IPS DF 4.7 (cell line): ENCODE data around the gene SRP68.

Experiments
- DNase-seq: peaks from one replicate; pipeline ENCODE4 v3.0.0-alpha.2; 2013; ENCODE audit warnings: low spot score; ENCODE audit errors: extremely low read depth

Gene SRP68

DNA sequence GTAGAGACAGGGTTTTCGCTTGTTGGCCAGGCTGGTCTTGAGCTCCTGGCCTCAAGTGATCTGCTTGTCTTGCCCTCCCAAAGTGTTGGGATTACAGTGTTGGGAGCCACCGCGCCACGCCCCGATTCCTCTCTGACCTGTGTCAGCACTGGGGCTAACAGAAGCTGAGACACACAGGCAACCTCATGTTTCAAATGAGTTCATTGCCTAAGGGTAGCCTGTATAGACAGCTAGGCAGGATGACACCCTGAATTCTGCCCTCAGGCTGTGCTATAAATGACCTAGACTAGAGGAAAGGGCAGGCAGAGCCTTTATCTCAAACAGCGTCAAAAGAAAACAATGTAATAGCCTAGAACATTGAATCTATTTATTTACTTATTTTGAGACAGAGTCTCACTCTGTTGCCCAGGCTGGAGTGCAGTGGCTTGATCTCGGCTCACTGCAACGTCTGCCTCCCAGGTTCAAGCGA is 74.0 kb downstream of the SRP68 start:
- DNase-seq, result no peak

DNA sequence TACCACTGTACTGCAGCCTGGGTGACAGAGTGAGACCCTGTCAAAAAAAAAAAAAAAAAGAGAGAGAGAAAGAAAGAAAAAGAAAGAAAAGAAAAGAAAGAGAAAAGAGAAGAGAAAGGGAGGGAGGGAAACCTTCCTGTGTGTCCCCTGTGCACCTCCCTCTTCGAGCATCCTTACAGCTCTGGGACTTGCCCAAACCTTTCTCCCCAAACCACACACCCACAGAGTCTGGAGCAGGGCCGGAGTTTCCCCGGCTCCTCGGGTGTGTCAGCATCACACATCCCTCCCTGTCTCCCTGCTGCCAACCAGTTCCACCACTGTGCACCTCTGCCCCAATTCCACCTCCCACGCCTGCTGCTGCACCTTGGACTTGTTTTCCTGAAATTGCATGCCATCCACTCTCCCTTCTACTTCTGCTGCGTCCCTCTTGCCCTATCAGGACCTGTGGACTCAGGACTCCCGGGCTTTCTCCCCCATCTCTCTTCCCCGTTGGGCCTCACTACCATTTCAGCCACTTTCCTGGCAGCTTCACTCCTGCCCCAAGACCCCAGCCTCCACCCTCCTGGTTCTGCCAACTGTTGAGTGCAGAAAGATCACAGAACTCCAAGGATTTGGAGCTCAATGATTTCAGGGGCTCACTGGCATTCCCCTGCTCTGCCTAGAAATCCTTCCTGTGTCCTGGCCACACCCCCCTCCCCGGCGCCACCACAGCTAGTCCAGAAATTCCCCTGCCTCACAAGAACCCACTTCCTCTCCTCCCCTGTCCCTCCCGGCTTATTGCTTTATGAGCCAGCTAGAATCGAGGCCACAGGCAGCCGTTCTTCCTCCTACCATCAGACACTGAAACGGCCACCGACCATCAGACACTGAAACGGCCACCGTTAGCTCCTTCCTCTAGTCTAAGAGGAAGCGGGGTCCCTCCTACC is 75.4 kb downstream of the SRP68 start:
- DNase-seq, result no peak

DNA sequence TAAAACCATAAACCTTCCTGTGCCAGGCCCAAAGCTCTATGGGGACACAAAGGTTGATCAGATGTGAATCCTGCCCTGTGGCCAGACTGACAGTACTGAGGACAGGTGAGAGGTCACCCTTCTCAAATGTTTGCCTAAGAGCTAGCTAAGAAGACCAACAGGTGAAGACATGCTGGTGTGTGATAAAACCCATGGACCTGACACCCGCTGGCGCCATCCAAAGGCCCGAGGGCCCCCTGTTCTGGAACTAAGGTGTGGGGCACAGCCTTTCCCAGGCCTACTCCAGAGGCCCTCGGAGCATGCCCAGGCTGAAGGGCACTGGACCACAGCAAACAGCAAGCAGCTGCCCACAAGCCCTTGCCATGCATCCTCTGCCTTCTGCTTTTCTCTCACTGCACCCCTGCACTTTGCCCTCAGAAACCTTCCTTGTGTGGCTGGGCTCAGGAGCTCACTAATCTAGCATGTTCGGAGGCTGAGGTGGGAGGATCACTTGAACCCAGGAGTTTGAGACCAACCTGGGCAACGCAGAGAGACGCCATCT is 76.9 kb downstream of the SRP68 start:
- no peak for DNase-seq

DNA sequence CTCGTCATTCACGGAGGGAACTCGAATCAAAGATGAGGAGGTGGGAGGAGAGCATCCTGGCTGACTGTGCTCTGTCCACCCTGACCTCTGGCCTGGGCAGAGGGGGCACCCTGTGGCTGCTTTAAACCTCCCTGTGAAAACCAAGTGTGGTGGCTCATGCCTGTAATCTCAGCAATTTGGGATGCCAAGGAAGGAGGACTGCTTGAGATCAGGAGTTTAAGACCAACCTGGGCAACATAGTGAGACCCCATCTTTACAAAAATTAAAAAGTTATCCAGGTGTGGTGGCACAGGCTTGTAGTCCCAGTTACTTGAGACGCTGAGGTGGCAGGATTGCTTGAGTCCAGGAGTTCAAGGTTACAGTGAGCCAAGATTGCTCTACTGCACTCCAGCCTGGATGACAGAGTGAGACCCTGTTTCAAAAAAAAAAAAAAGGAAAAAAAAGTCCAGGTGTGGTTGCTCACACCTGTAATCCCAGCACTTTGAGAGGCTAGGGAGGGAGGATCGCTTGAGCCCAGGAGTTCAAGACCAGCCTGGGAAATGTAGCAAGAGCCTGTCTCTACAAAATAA is 77.4 kb downstream of the SRP68 start:
- no peak for DNase-seq

DNA sequence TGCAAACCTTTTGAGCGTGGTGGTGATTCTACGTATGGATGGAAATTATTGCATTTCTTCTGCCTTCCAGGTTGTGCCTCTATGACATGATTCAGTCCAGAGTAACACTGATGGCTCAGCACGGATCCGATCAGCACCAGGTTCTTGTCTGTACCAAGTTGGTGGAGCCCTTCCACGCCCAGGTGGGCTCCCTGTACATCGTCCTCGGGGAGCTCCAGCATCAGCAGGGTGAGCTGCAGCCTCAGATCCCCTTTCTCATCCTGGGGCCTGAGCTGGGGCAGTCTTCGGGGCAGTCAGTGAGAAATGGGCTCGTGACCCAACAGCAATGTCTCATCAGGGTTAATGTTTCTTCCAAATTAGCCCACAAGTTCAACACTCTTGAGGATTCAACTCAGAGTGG is 80.9 kb downstream of the SRP68 start:
- DNase-seq, result no peak
